Astrocyte (in vitro differentiated cells and primary cell): Measurements from ENCODE around the gene SFT2D3. TPM values are rescaled to one million over a fixed set of nuclear protein-coding genes. Genes with fewer than 3 reads are reported as not detected.
A peak's percentile ranks its signal among the peaks of the same experiment; 100 is the strongest.

Experiments
- DNase-seq: peaks from one replicate; pipeline ENCODE4 v3.0.0-alpha.2; 2010; ENCODE audit warnings: low read depth
- FAIRE-seq: peaks from 2 replicates; lab custom pipeline; 2011; peaks lifted over from hg19 to GRCh38; lab: Jason Lieb, UNC
- H2AFZ ChIP-seq: 2 replicates; pipeline ENCODE4 v1.6.0; 2012; ENCODE audit warnings: low read depth, low read length, inconsistent platforms
- H3K27ac ChIP-seq: 2 replicates; pipeline ENCODE4 v1.5.1; 2011; ENCODE audit warnings: low read depth, low read length, inconsistent platforms
- H3K27me3 ChIP-seq: 2 replicates; pipeline ENCODE4 v1.6.0; 2011; ENCODE audit warnings: low read length, inconsistent platforms; ENCODE audit not compliant: insufficient read depth
- H3K36me3 ChIP-seq: 2 replicates; pipeline ENCODE4 v1.5.1; 2011; ENCODE audit warnings: low read length, inconsistent platforms; ENCODE audit not compliant: insufficient read depth
- H3K4me1 ChIP-seq: 2 replicates; pipeline ENCODE4 v1.5.1; 2011; ENCODE audit warnings: low read length, inconsistent platforms; ENCODE audit not compliant: insufficient read depth
- H3K4me2 ChIP-seq: 2 replicates; pipeline ENCODE4 v1.6.0; 2012; ENCODE audit warnings: low read length, inconsistent platforms
- H3K4me3 ChIP-seq: 2 replicates; pipeline ENCODE4 v1.5.1; 2011; ENCODE audit warnings: low read depth, mild to moderate bottlenecking, low read length, inconsistent platforms; ENCODE audit not compliant: insufficient read depth
- H3K79me2 ChIP-seq: 2 replicates; pipeline ENCODE4 v1.6.0; 2012; ENCODE audit warnings: mild to moderate bottlenecking, low read length, inconsistent platforms; ENCODE audit not compliant: insufficient read depth
- H3K9ac ChIP-seq: 2 replicates; pipeline ENCODE4 v1.6.0; 2012; ENCODE audit warnings: mild to moderate bottlenecking, low read length, inconsistent platforms
- H3K9me3 ChIP-seq: 2 replicates; pipeline ENCODE4 v1.5.1; 2012; ENCODE audit warnings: low read depth, mild to moderate bottlenecking, low read length, inconsistent platforms; ENCODE audit not compliant: insufficient read depth
- H4K20me1 ChIP-seq: 2 replicates; pipeline ENCODE4 v1.6.0; 2012; ENCODE audit warnings: low read length, inconsistent platforms; ENCODE audit not compliant: insufficient read depth
- H3K27ac Mint-ChIP-seq: one replicate; pipeline ENCODE4 v1.8.0; 2021; ENCODE audit warnings: mild to moderate bottlenecking, mixed read lengths; ENCODE audit not compliant: unreplicated experiment
- H3K27me3 Mint-ChIP-seq: one replicate; pipeline ENCODE4 v1.8.0; 2021; ENCODE audit warnings: low read depth, mixed read lengths; ENCODE audit not compliant: unreplicated experiment
- H3K36me3 Mint-ChIP-seq: one replicate; pipeline ENCODE4 v1.8.0; 2021; ENCODE audit warnings: low read depth, mixed read lengths; ENCODE audit not compliant: unreplicated experiment
- H3K4me1 Mint-ChIP-seq: one replicate; pipeline ENCODE4 v1.8.0; 2021; ENCODE audit warnings: low read depth, mixed read lengths; ENCODE audit not compliant: unreplicated experiment
- H3K4me3 Mint-ChIP-seq: one replicate; pipeline ENCODE4 v1.8.0; 2021; ENCODE audit warnings: mild to moderate bottlenecking, moderate library complexity, mixed read lengths; ENCODE audit not compliant: unreplicated experiment
- H3K9me3 Mint-ChIP-seq: one replicate; pipeline ENCODE4 v1.8.0; 2021; ENCODE audit warnings: mild to moderate bottlenecking, mixed read lengths; ENCODE audit not compliant: unreplicated experiment
- CTCF ChIP-seq: IDR thresholded peaks from 2 replicates; pipeline ENCODE4 v1.5.1; 2011; ENCODE audit warnings: low read depth, mild to moderate bottlenecking, inconsistent platforms, low read length, moderate library complexity; ENCODE audit not compliant: insufficient read depth
- EZH2 ChIP-seq: IDR thresholded peaks from 2 replicates; pipeline ENCODE4 v1.6.1; 2012; ENCODE audit warnings: mild to moderate bottlenecking, low read length, inconsistent platforms; ENCODE audit not compliant: insufficient read depth
- total RNA-seq: library from RNA; stranded (reverse); gene quantifications from 2 replicates; pipeline ENCODE4 v1.2.1, GENCODE V29; 2021

Gene SFT2D3
- total RNA-seq, 1 donor from 2014 or later = 2.9 TPM

DNA sequence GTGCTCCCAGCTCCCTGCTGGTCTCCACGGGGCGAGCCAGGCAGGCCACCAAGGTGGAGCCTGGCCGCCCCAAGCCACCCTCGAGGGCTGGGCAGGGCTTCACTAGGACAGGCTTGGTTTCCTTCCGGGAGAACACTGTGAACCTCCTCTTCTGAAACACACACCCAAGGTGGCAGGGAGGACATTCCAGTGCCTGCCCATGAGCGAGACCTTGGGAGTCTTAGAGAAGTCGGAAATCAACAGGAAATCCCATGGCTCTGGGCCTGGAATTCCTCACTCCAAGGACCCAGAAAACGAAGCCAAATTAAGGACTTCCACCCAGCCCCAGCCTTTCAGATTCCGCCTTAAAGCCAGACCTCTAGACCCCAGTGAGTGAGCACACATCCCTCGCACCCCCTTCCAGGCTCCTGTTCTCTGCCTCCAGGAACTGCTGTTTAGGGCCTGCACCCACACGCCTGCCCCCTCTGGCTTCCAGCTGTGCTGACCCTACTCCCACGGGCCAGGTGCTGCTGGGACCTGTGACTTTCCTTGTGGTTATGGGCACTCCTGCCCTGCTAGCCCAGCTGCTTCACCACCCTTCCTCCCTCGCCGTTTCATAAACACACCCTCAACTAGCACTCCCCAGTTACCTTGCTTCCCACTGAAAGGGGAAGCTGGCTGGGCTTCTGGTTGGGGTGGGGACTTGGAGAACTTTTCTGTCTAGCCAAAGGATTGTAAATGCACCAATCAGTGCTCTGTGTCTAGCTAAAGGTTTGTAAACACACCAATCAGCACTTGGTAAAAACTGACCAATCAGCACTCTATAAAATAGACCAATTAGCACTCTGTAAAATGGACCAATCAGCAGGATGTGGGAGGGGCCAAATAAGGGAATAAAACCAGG is 41.6 kb upstream of the SFT2D3 start:
- Histone ChIP-seq H3K27ac (no peak overlapping the region), H3K4me1 (peaks cover 4% of the 10 kb centered on the region), H3K4me2 (no peak overlapping the region), H3K9me3 (no peaks in the 10 kb centered on the region), H2AFZ (no peak overlapping the region), H3K27me3 (peaks cover 11% of the 10 kb centered on the region), H3K79me2 (peaks cover 12% of the 10 kb centered on the region), H3K4me3 (no peak overlapping the region), H4K20me1 (peaks cover 28% of the 10 kb centered on the region), H3K36me3 (no peaks in the 10 kb centered on the region), H3K9ac (no peak overlapping the region)
- H3K36me3 Mint-ChIP-seq = peaks cover 27% of the 10 kb centered on the region
- FAIRE-seq (no peak), DNase-seq (no peak)
- no peak overlapping the region for H3K4me3 Mint-ChIP-seq
- TF ChIP-seq EZH2 (no peak), CTCF (no peak)
- peaks cover 30% of the 10 kb centered on the region for H3K4me1 Mint-ChIP-seq
- peak overlapping the region; percentile 66 for H3K27ac Mint-ChIP-seq
- H3K9me3 Mint-ChIP-seq = peaks cover 3% of the 10 kb centered on the region
- peaks cover 3% of the 10 kb centered on the region for H3K27me3 Mint-ChIP-seq

- Histone ChIP-seq H4K20me1 (peaks cover 34% of the 10 kb centered on the region), H3K4me3 (no peak overlapping the region), H3K27ac (no peak overlapping the region), H3K9me3 (no peaks in the 10 kb centered on the region), H3K4me2 (no peak overlapping the region), H3K36me3 (no peaks in the 10 kb centered on the region), H3K27me3 (peaks cover 17% of the 10 kb centered on the region), H3K79me2 (peaks cover 12% of the 10 kb centered on the region), H3K9ac (no peak overlapping the region), H2AFZ (no peak overlapping the region), H3K4me1 (peaks cover 4% of the 10 kb centered on the region)
- Mint-ChIP-seq H3K4me1 (peaks cover 30% of the 10 kb centered on the region), H3K27ac (no peak overlapping the region), H3K27me3 (peaks cover 9% of the 10 kb centered on the region), H3K4me3 (no peak overlapping the region), H3K9me3 (peaks cover 3% of the 10 kb centered on the region), H3K36me3 (peaks cover 31% of the 10 kb centered on the region)
- no peak for DNase-seq
- no peak for FAIRE-seq
- TF ChIP-seq CTCF (no peak), EZH2 (no peak)
Observed at GRCh38 chr2:127660291-127660578, 41.1 kb upstream of the SFT2D3 start.

- Histone ChIP-seq H3K4me3 (no peak overlapping the region), H3K27ac (no peak overlapping the region), H4K20me1 (peaks cover 40% of the 10 kb centered on the region), H3K27me3 (peaks cover 20% of the 10 kb centered on the region), H3K4me2 (no peak overlapping the region), H3K79me2 (peaks cover 12% of the 10 kb centered on the region), H3K4me1 (peaks cover 4% of the 10 kb centered on the region), H3K9ac (no peak overlapping the region), H2AFZ (no peak overlapping the region), H3K9me3 (no peaks in the 10 kb centered on the region), H3K36me3 (no peaks in the 10 kb centered on the region)
- Mint-ChIP-seq H3K27me3 (peaks cover 9% of the 10 kb centered on the region), H3K9me3 (peaks cover 3% of the 10 kb centered on the region), H3K36me3 (peaks cover 31% of the 10 kb centered on the region), H3K4me1 (peaks cover 30% of the 10 kb centered on the region), H3K27ac (peak overlapping the region; percentile 34), H3K4me3 (no peak overlapping the region)
- no peak for TF ChIP-seq CTCF
- no peak for TF ChIP-seq EZH2
- DNase-seq (peak; percentile 41), FAIRE-seq (no peak)
Observed at GRCh38 chr2:127661072-127661649, 40.1 kb upstream of the SFT2D3 start.
